Kidney (tissue), 14 donors: Measurements from ENCODE around the gene CCDC15. TPM values are rescaled to one million over a fixed set of nuclear protein-coding genes. Genes with fewer than 3 reads are reported as not detected.

ENCODE experiments used
- DNase-seq, 5 donors: peaks; one replicate each; pipeline ENCODE4 v3.0.0-alpha.2; 2013 to 2020
- FAIRE-seq: peaks from 2 replicates; lab custom pipeline; 2012; peaks lifted over from hg19 to GRCh38; lab: Jason Lieb, UNC
- H3K27ac ChIP-seq, 2 donors: one replicate each; pipeline ENCODE4 v1.7.0; 2013; ENCODE audit warnings: low read depth in 2 of 2, low read length in 2 of 2, inconsistent platforms in 1 of 2
- H3K27me3 ChIP-seq: one replicate; pipeline ENCODE4 v1.7.1; 2013; ENCODE audit warnings: low read length, inconsistent platforms; ENCODE audit not compliant: control insufficient read depth, insufficient read depth
- H3K36me3 ChIP-seq, 3 donors: one replicate each; pipeline versions ENCODE4 v1.7.0 to v1.7.1; 2013; ENCODE audit warnings: low read length in 3 of 3, control low read depth in 1 of 3, inconsistent platforms in 1 of 3; ENCODE audit not compliant: insufficient read depth in 3 of 3, control insufficient read depth in 2 of 3
- H3K4me1 ChIP-seq, 3 donors: one replicate each; pipeline versions ENCODE4 v1.7.0 to v1.7.1; 2013; ENCODE audit warnings: low read length in 3 of 3, inconsistent platforms in 1 of 3, low read depth in 1 of 3; ENCODE audit not compliant: control insufficient read depth in 2 of 3, insufficient read depth in 2 of 3
- H3K4me3 ChIP-seq, 3 donors: one replicate each; pipeline versions ENCODE4 v1.7.0 to v1.8.1; 2013; ENCODE audit warnings: low read length in 3 of 3, control low read depth in 1 of 3, inconsistent platforms in 1 of 3
- H3K9ac ChIP-seq, 3 donors: one replicate each; pipeline versions ENCODE4 v1.7.0 to v1.7.1; 2013; ENCODE audit warnings: low read length in 3 of 3, control low read depth in 1 of 3, inconsistent platforms in 1 of 3
- H3K9me3 ChIP-seq, 3 donors: one replicate each; pipeline versions ENCODE4 v1.7.0 to v1.7.1; 2013; ENCODE audit warnings: low read length in 3 of 3, control low read depth in 1 of 3, inconsistent platforms in 1 of 3; ENCODE audit not compliant: control insufficient read depth in 2 of 3, insufficient read depth in 1 of 3
- CTCF ChIP-seq: IDR thresholded peaks from 3 replicates; pipeline ENCODE4 v1.5.1; 2012; ENCODE audit warnings: mild to moderate bottlenecking, moderate library complexity, borderline replicate concordance; ENCODE audit not compliant: insufficient read depth; ENCODE audit errors: extremely low read depth
- intact Hi-C: fragments of 100-400 bp; cut with DNase I; formaldehyde crosslinking; loops from one replicate; pipeline ENCODE4 v1.11.1; 2022
- polyA plus RNA-seq: library from polyadenylated mRNA; stranded (reverse); fragments of 350-450 nt; fragmentation: Illumina TruSeq; extraction: RNeasy Lipid Tissue Mini Kit (QIAGEN cat#74804); gene quantifications from one replicate; pipeline ENCODE4 v1.2.3, GENCODE V29; 2014; ENCODE audit warnings: low read depth, low replicate concordance; ENCODE audit not compliant: insufficient read depth
- total RNA-seq: library from RNA; stranded (reverse); fragmentation: NEBNext Ultra II Directional; extraction: Animal tissue kit (Norgen Biotek cat#: 25700); gene quantifications from one replicate; pipeline ENCODE4 v1.2.1, GENCODE V29; 2021
- donor health status: control.
- donor health status: control.
- donor health status: control.
- donor health status: control.
- donor health status: control.
- donor health status: DM: yes; HTN: yes; CAD: no.
- donor health status: Normal renal cell carcinoma (clear cell type).

The CCDC15 gene
- total and polyA plus RNA-seq, 2 donors from 2014 or later = 0.22 to 1.5 TPM

GRCh38 chr11:125082611-125083311 lies 128.8 kb downstream of the CCDC15 start:
- Histone ChIP-seq H3K36me3 (no peaks in the 10 kb centered on the region), H3K4me1 (no peaks in the 10 kb centered on the region), H3K4me3 (no peak overlapping the region), H3K9ac (no peak overlapping the region), H3K9me3 (no peaks in the 10 kb centered on the region), H3K27me3 (no peaks in the 10 kb centered on the region), H3K27ac (no peak overlapping the region)
- FAIRE-seq = no peak
- no peak for TF ChIP-seq CTCF
- intact Hi-C loops = no loop called here
- DNase-seq = no peak

GRCh38 chr11:125083312-125084056 lies 129.5 kb downstream of the CCDC15 start:
- H3K27me3 ChIP-seq = no peaks in the 10 kb centered on the region
- FAIRE-seq = no peak
- no peaks in the 10 kb centered on the region for H3K9me3 ChIP-seq
- intact Hi-C loops = no loop called here
- H3K4me3 ChIP-seq = no peak overlapping the region
- no peaks in the 10 kb centered on the region for H3K36me3 ChIP-seq
- H3K27ac ChIP-seq = no peak overlapping the region
- no peaks in the 10 kb centered on the region for H3K4me1 ChIP-seq
- H3K9ac ChIP-seq = no peak overlapping the region
- no peak for TF ChIP-seq CTCF
- no peak for DNase-seq

GRCh38 chr11:125084057-125084416 lies 130.0 kb downstream of the CCDC15 start:
- Histone ChIP-seq H3K27me3 (no peaks in the 10 kb centered on the region), H3K4me1 (no peaks in the 10 kb centered on the region), H3K9ac (no peak overlapping the region), H3K36me3 (no peaks in the 10 kb centered on the region), H3K9me3 (no peaks in the 10 kb centered on the region), H3K4me3 (no peak overlapping the region), H3K27ac (no peak overlapping the region)
- no peak for TF ChIP-seq CTCF
- FAIRE-seq (no peak), DNase-seq (no peak)
- intact Hi-C loops = no loop called here
